ENCODE measurements around the gene ERLEC1. TPM values are rescaled to one million over a fixed set of nuclear protein-coding genes. Genes with fewer than 3 reads are reported as not detected.
"Not testable (repeated sequence)": the region's sequence is repeated elsewhere in the genome, so short reads cannot be mapped to it uniquely, and the experiment has no call there.

ERLEC1 gene
- total RNA-seq, 2 donors from 2014 or later: 43.8 to 86.7 TPM

GRCh38 chr2:53848062-53848461 lies 61.2 kb downstream of the ERLEC1 start:
- DNase-seq (no peak), ATAC-seq (no peak)
- H3K27ac ChIP-seq: no peak overlapping the region
- TF ChIP-seq POLR2A (IDR thresholded peaks at IDR 0.05) (no peak), CTCF (IDR thresholded peaks at IDR 0.05) (no peak)
- H3K4me1 ChIP-seq: no peaks in the 10 kb centered on the region
- no peaks in the 10 kb centered on the region for H3K27me3 ChIP-seq
- 93% methylated on average over 2 of the region's 2 CpGs for WGBS, 2 donors
- H3K4me3 ChIP-seq: no peak overlapping the region
- intact Hi-C loops (cut with DNase I): no loop called here
- no peaks in the 10 kb centered on the region for H3K9me3 ChIP-seq
- no peaks in the 10 kb centered on the region for H3K36me3 ChIP-seq (replicated peaks in 1 of 2; ENCODE audit: insufficient read depth in 1 of 2, low read depth in 2 of 2)

- H3K4me1 ChIP-seq; H3K36me3 ChIP-seq (replicated peaks in 1 of 2; ENCODE audit: insufficient read depth in 1 of 2, low read depth in 2 of 2); DNase-seq; H3K27me3 ChIP-seq; H3K4me3 ChIP-seq; intact Hi-C loops (cut with DNase I); H3K9me3 ChIP-seq: not testable (repeated sequence)
- ATAC-seq: peak; percentile 55
- WGBS, 2 donors: 66 to 71% methylated on average over 8 to 9 of the region's 9 CpGs
- peak overlapping the region in 1 of 4 donors; percentile 6 for H3K27ac ChIP-seq
Measured at GRCh38 chr2:53851052-53851757, 64.4 kb downstream of the ERLEC1 start.

- no peaks in the 10 kb centered on the region for H3K9me3 ChIP-seq
- H3K27ac ChIP-seq: no peak overlapping the region
- H3K27me3 ChIP-seq: no peaks in the 10 kb centered on the region
- H3K4me1 ChIP-seq: no peaks in the 10 kb centered on the region
- H3K36me3 ChIP-seq (replicated peaks in 1 of 2; ENCODE audit: insufficient read depth in 1 of 2, low read depth in 2 of 2): no peaks in the 10 kb centered on the region
- intact Hi-C loops (cut with DNase I): no loop called here
- DNase-seq: no peak
- no peak overlapping the region for H3K4me3 ChIP-seq
- no peak for ATAC-seq
- whole genome bisulfite sequencing, 2 donors: 93 to 95% methylated on average over 4 of the region's 4 CpGs
- TF ChIP-seq POLR2A (IDR thresholded peaks at IDR 0.05) (no peak), CTCF (IDR thresholded peaks at IDR 0.05) (no peak)
Measured at GRCh38 chr2:53852532-53852931, 65.7 kb downstream of the ERLEC1 start.

- DNase-seq: no peak
- no peak for TF ChIP-seq POLR2A (IDR thresholded peaks at IDR 0.05)
- TF ChIP-seq CTCF (IDR thresholded peaks at IDR 0.05): no peak
- WGBS, 2 donors: 86 to 91% methylated on average over 2 of the region's 2 CpGs
- H3K27ac ChIP-seq: no peak overlapping the region
- H3K36me3 ChIP-seq (replicated peaks in 1 of 2; ENCODE audit: insufficient read depth in 1 of 2, low read depth in 2 of 2): no peaks in the 10 kb centered on the region
- no peaks in the 10 kb centered on the region for H3K27me3 ChIP-seq
- no peak for ATAC-seq
- no peaks in the 10 kb centered on the region for H3K4me1 ChIP-seq
- H3K9me3 ChIP-seq: no peaks in the 10 kb centered on the region
- H3K4me3 ChIP-seq: no peak overlapping the region
- intact Hi-C loops (cut with DNase I): no loop called here
Measured at GRCh38 chr2:53854678-53855077, 67.8 kb downstream of the ERLEC1 start.

GRCh38 chr2:53856272-53856671 lies 69.4 kb downstream of the ERLEC1 start:
- no peaks in the 10 kb centered on the region for H3K4me1 ChIP-seq
- H3K27ac ChIP-seq: no peak overlapping the region
- H3K36me3 ChIP-seq (replicated peaks in 1 of 2; ENCODE audit: insufficient read depth in 1 of 2, low read depth in 2 of 2): no peaks in the 10 kb centered on the region
- ATAC-seq (no peak), DNase-seq (no peak)
- TF ChIP-seq CTCF (IDR thresholded peaks at IDR 0.05): no peak
- intact Hi-C loops (cut with DNase I): no loop called here
- 86 to 90% methylated on average over 2 of the region's 2 CpGs for WGBS, 2 donors
- no peaks in the 10 kb centered on the region for H3K27me3 ChIP-seq
- no peaks in the 10 kb centered on the region for H3K9me3 ChIP-seq
- no peak overlapping the region for H3K4me3 ChIP-seq

Data from body of pancreas (tissue), 4 donors.